ENCODE results near the gene ZC3HAV1.

The ZC3HAV1 gene

GRCh38 chr7:139004321-139005090 lies 105.0 kb downstream of the ZC3HAV1 start:
- no peak for DNase-seq

GRCh38 chr7:138999414-138999813 lies 110.1 kb downstream of the ZC3HAV1 start:
- DNase-seq, result no peak
